ENCODE results near the gene TBX10. TPM values are rescaled to one million over a fixed set of nuclear protein-coding genes. Genes with fewer than 3 reads are reported as not detected.
"Not testable (repeated sequence)": the region's sequence is repeated elsewhere in the genome, so short reads cannot be mapped to it uniquely, and the experiment has no call there.

TBX10 gene
- total RNA-seq, 1 donor from 2014 or later: not detected

DNA sequence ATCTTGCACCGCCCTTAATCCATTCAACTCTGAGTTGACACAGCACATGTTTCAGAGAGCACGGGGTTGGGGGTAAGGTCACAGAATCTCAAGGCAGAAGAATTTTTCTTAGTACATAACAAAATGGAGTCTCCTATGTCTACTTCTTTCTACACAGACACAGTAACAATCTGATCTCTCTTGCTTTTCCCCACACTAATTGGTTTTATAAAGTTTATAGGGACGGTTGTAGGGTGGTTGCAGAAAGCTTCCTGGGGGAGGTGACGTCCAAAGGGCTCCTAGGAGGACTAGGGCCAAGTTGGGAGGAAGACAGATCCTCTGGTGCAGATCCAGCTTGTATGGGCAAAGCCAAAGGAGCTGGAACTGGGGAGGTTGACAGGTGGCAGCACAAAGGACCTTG lies 35.4 kb downstream of the TBX10 start:
- DNase-seq (ENCODE audit: low spot score): not testable (repeated sequence)

DNA sequence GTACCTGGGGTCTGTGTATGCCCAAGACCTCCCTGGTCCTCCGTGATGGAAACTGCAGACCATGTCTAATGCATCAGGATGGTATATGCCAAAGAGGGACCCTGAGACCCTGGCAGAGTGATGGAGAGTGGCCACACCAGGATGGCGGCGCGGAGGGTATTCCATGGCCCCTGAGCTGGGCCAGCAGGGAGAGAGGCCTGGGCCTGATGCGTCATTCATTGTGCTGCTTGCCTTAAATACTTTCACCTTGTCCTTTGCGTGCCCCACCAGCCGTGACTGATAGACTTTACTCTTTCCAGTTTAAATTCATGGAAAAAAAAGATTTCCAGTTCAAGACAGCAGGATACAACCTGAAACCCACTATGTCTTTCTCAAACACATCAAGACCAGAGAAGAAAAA lies 38.5 kb downstream of the TBX10 start:
- DNase-seq (ENCODE audit: low spot score): no peak

DNA sequence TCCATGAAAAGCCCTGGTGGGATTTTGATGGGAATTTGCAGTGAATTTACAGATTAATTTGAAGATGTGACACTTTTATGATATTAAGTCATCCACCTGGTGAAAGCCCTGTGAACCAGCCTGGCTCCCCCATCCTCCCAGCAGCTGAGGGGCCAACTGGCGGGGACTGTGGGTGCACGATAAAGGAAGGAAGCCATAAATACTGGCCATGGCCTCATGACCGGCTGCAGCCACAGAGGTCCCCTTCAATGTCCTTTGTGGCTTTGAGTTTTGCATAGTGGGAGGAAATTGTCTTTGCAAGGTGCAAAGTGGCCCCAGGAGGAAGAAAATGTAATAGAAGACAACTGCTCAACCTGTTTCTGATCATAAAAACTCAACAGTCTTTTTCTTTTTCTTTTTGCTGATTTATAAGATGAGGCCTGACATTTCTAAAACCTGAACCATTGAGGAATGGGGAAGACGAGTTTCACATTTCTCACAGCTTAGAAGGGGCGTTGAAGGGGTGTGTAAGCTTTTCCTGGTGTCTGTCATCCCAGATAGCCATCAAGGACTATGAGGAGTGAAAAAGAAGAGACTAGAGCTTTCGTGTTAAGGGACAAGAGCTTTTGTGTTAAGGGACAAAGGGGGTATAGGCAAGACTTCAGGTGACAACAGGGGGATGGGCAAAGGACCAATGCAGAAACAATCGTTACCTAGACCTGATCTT lies 39.1 kb downstream of the TBX10 start:
- DNase-seq (ENCODE audit: low spot score): no peak

DNA sequence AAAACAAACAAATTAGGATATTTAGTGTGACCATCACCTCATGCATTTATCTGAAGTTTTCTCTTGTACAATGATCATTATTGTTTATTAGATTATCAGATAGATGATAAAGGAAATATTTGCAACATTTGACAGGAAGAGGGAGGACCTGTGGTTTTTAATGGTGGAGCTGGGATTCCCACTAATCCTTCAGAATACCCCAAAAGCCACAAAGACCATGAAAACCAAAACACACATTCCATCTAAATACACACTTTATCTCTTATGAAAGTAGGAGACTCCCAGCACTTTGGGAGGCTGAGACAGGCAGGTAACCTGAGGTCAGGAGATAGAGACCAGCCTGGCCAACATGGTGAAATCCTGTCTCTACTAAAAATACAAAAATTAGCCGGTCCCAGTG lies 40.4 kb downstream of the TBX10 start:
- DNase-seq (ENCODE audit: low spot score): no peak

DNA sequence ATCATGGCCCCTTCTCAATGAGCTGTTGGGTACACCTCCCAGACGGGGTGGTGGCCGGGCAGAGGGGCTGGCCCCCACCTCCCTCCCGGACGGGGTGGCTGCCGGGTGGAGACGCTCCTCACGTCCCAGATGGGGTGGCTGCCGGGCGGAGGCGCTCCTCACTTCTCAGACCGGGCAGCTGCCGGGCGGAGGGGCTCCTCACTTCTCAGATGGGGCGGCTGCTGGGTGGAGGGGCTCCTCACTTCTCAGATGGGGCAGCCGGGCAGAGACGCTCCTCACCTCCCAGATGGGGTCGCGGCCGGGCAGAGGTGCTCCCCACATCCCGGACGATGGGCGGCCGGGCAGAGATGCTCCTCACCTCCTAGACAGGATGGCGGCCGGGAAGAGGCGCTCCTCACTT lies 41.6 kb downstream of the TBX10 start:
- not testable (repeated sequence) for DNase-seq (ENCODE audit: low spot score)

DNA sequence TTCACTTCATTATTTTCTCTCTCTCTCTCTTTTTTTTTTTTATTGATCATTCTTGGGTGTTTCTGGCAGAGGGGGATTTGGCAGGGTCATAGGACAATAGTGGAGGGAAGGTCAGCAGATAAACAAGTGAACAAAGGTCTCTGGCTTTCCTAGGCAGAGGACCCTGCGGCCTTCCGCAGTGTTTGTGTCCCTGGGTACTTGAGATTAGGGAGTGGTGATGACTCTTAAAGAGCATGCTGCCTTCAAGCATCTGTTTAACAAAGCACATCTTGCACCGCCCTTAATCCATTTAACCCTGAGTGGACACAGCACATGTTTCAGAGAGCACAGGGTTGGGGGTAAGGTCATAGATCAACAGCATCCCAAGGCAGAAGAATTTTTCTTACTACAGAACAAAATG lies 42.1 kb downstream of the TBX10 start:
- DNase-seq (ENCODE audit: low spot score): not testable (repeated sequence)

DNA sequence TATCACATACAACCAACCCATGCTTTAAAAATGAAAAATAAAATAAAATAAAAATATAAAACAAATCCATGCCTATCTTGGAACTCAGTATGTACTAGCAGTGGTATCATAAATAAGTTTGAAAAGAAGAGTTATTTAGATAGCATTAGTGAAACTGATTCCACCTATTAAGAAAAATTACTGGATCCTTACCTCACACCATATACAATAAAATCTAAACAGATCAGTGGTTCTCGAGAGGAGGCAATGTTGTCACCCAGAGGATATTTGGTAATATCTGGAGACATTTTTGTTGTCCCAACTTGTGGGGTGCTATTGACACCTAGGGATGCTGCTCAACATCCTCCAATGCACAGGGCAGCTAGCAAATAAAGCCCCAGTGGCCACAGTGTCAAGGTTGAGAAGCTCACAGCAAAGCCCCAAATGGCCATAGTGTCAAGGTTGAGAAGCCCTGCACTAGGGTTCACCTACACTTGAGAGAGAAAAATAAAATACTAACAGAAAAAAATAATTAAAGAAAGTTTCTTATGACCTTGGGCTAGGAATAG lies 42.7 kb downstream of the TBX10 start:
- DNase-seq (ENCODE audit: low spot score): no peak

DNA sequence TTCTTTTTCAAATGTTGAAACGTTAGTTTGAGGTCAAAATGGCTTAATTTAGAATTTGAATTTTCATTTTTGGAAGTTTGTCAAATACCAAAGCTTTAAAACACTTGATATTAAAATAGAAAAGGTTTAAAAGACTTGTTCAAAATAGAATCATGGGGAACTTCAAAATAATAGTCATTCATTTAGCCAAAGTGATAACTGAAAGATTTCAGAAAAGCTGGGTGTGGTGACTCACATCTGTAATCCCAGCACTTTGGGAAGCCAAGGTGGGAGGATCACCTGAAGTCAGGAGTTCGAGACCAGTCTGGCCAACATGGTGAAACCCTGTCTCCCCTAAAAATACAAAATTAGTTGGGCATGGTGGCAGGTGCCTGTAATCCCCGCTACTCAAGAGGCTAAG lies 45.1 kb downstream of the TBX10 start:
- DNase-seq (ENCODE audit: low spot score): no peak

DNA sequence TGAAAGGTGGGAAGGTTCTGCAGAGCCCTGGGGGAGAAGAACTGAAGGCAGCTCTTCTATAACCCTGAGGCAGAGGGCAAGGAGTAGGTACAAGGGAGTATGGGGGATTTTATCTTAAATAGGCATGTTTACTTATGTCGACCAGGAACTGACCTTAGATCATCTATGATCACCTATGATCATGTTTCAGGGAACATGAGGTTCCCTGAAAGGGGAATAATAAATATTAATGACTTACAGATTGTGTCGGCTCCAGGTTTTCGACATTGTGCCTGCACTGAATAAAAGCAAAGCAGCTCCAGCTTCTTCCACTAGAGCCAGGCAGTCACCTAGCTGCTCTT lies 46.0 kb downstream of the TBX10 start:
- no peak for DNase-seq (ENCODE audit: low spot score)

DNA sequence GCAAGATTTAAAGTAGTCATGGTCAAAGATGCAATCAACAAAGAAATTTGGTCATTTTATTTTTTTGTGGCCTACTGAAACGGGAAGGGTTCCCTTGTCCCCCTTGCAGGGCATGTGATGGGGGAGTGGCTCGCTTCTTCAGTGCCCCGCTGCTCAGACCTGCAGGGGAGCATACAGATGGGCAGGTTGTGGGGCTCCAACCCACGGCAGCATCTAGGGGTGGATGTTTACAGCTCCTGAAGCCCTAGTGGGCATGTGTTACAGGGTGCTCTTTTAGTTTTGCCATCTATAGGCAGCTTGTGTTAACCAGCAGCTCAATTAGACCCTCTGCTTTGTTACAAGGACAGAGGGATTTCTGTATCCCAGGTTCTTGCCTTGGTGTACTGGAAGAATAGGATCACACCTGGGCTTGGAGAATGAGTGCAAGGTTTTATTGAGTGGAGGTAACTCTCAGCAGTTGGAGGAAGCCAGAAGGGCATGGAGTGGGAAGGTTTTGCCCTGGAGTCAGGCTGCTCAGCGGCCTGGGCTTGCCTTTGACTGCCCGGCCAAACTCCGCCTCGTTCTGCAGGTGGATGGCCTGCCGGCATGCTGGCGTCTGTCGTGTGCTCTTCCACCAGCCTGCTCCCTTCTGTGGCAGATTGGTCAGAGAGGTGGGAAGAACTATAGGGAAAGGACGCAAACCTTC lies 46.5 kb downstream of the TBX10 start:
- no peak for DNase-seq (ENCODE audit: low spot score)

DNA sequence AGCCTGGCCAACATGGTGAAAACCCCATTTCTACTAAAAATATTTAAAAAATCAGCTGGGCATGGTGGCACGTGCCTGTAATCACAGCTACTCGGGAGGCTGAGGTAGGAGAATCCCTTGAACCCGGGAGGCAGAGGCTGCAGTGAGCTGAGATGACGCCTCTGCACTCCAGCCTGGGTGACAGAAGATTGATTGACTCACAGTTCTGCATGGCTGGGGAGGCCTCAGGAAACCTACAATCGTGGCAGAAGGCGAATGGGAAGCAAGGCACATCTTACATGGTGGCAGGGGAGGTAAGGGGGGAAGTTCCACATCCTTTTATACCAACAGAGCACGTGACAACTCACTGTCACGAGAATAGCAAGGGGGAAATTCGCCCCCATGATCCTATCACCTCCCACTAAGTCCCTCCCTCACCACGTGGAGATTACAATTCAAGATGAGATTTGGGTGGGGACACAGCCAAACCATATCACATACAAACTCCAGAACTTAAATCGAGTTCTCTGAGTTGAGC lies 50.6 kb downstream of the TBX10 start:
- not testable (repeated sequence) for DNase-seq (ENCODE audit: low spot score)

DNA sequence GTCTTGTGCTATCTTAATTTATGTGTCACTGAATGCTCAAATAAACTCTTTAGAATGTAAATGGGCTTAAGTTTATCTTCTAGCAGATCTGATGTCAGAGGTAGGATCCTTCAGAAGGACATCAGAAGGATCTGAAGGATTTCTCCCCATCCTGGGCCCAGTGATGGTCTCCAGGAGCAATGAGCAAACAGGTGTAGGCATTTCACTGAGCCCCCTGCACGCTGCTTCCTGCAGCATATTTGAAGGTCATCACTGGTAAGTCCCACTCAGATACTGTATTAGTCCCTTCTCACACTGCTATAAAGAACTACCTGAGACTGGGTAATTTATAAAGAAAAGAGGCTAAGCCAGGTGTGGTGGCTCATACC lies 51.4 kb downstream of the TBX10 start:
- DNase-seq (ENCODE audit: low spot score): no peak

DNA sequence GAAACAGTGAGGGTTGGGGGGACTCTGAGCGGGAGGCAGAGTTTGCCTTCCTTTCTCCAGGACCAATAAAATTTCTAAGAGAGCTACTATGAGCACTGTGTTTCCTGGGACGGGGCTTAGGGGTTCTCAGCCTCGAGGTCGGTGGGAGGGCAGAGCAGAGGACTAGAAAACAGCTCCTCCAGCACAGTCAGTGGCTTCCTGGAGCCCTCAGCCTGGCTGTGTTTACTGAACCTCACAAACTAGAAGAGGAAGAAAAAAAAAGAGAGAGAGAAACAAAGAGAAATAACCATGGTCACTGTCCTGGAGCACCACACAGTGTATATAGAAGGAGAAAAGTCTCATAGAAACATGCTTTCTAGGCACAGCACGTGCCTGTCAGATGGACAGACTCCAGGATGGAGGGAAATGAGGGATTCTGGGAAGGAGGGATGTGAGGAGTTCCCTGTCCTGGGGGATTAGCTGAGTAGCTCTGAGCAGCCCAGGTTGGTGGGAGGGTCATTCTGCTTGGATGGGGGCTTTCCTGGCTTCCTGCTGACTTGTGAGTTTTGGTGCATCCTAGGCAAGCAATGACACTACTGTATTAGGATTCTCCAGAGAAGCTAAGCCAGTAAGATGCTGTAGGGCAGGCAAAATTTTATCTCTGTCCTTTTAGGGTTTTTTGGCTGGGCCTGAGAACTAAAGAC lies 52.9 kb downstream of the TBX10 start:
- no peak for DNase-seq (ENCODE audit: low spot score)

DNA sequence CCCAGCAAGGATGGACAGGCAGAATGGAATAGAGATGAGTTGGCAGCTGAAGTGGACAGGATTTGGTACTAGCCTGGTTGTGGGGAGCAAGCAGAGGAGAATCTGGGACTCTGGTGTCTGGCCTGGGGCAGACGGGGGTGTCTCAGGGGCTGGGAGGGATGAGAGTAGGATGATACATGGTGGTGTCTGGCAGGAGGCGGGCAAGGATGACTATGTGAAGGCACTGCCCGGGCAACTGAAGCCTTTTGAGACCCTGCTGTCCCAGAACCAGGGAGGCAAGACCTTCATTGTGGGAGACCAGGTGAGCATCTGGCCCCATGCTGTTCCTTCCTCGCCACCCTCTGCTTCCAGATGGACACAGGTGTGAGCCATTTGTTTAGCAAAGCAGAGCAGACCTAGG lies 53.7 kb downstream of the TBX10 start:
- DNase-seq (ENCODE audit: low spot score): no peak

DNA sequence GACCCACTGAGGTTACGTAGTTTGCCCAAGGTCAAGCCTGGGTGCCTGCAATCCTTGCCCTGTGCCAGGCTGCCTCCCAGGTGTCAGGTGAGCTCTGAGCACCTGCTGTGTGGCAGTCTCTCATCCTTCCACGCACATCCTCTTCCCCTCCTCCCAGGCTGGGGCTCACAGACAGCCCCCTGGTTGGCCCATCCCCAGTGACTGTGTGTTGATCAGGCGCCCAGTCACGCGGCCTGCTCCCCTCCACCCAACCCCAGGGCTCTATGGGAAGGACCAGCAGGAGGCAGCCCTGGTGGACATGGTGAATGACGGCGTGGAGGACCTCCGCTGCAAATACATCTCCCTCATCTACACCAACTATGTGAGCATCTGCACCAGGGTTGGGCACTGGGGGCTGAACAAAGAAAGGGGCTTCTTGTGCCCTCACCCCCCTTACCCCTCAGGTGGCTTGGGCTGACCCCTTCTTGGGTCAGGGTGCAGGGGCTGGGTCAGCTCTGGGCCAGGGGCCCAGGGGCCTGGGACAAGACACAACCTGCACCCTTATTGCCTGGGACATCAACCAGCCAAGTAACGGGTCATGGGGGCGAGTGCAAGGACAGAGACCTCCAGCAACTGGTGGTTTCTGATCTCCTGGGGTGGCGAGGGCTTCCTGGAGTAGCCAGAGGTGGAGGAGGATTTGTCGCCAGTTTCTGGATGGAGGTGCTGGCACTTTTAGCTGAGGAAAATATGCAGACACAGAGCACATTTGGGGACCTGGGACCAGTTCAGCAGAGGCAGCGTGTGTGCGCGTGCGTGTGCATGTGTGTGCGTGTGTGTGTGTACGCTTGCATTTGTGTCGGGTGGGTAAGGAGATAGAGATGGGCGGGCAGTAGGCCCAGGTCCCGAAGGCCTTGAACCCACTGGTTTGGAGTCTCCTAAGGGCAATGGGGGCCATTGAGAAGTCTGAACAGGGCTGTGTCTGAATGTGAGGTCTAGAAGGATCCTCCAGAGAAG lies 54.4 kb downstream of the TBX10 start:
- no peak for DNase-seq (ENCODE audit: low spot score)

DNA sequence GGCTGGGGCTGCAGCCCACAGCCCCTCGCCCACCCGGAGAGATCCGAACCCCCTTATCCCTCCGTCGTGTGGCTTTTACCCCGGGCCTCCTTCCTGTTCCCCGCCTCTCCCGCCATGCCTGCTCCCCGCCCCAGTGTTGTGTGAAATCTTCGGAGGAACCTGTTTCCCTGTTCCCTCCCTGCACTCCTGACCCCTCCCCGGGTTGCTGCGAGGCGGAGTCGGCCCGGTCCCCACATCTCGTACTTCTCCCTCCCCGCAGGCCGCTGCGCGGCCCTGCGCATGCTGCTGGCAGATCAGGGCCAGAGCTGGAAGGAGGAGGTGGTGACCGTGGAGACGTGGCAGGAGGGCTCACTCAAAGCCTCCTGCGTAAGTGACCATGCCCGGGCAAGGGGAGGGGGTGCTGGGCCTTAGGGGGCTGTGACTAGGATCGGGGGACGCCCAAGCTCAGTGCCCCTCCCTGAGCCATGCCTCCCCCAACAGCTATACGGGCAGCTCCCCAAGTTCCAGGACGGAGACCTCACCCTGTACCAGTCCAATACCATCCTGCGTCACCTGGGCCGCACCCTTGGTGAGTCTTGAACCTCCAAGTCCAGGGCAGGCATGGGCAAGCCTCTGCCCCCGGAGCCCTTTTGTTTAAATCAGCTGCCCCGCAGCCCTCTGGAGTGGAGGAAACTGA lies 55.2 kb downstream of the TBX10 start:
- peak; percentile 85 for DNase-seq (ENCODE audit: low spot score)

DNA sequence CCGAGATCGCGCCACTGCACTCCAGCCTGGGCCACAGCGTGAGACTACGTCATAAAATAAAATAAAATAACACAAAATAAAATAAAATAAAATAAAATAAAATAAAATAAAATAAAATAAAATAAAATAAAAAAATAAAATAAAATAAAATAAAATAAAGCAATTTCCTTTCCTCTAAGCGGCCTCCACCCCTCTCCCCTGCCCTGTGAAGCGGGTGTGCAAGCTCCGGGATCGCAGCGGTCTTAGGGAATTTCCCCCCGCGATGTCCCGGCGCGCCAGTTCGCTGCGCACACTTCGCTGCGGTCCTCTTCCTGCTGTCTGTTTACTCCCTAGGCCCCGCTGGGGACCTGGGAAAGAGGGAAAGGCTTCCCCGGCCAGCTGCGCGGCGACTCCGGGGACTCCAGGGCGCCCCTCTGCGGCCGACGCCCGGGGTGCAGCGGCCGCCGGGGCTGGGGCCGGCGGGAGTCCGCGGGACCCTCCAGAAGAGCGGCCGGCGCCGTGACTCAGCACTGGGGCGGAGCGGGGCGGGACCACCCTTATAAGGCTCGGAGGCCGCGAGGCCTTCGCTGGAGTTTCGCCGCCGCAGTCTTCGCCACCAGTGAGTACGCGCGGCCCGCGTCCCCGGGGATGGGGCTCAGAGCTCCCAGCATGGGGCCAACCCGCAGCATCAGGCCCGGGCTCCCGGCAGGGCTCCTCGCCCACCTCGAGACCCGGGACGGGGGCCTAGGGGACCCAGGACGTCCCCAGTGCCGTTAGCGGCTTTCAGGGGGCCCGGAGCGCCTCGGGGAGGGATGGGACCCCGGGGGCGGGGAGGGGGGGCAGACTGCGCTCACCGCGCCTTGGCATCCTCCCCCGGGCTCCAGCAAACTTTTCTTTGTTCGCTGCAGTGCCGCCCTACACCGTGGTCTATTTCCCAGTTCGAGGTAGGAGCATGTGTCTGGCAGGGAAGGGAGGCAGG lies 56.0 kb downstream of the TBX10 start, which contains the start of gene GSTP1:
GSTP1 (plus strand) TSS at position 566 of the 958 bp plus-strand sequence; CDS start at position 598, 32 bp downstream.
- DNase-seq (ENCODE audit: low spot score): peak; percentile 95

DNA sequence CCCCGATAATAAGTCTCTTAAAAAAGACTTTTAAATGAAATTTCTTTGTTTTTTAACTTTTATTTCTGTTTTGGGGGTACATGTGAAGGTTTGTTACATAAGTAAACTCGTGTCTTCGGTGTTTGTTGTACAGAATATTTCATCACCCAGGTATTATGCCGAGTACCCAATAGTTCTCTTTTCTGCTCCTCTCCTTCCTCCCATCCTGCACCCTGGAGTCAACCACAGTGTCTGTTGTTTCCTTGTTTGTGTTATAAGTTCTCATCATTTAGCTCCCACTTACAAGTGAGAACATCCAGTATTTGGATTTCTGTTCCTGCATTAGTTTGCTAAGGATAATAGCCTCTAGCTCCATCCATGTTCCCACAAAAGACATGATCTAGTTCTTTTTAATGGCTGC lies 57.6 kb downstream of the TBX10 start:
- no peak for DNase-seq (ENCODE audit: low spot score)

DNA sequence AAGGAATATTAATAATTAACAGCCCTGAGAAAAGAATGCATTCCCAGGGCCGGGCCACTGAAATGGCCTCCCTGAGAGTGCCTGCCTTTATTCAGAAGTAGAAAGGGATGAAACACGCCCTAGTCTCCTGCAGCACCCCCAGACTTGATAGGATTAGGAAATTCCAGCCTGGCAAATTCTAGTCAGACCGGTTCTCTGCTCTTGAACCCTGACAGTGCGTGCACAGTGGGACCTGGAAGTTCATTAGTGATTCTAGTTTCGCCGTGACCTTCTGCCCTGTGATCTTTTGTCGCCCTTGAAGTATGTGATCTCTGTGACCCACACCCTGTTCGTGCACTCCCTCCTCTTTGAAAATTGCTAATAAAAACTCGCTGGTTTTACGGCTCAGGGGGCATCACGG lies 58.1 kb downstream of the TBX10 start:
- DNase-seq (ENCODE audit: low spot score): no peak

Data from umbilical cord (tissue), 2 donors.